ENCODE results near the gene KIAA0586. TPM values are rescaled to one million over a fixed set of nuclear protein-coding genes. Genes with fewer than 3 reads are reported as not detected.

Gene KIAA0586
- total RNA-seq, 1 donor from 2014 or later, result 21.7 TPM

- no peak for DNase-seq (ENCODE audit: low spot score)
Observed at GRCh38 chr14:58598028-58598803, 170.7 kb downstream of the KIAA0586 start.

- no peak for DNase-seq (ENCODE audit: low spot score)
Observed at GRCh38 chr14:58598804-58599525, 171.4 kb downstream of the KIAA0586 start.

GRCh38 chr14:58599707-58600106, 172.2 kb downstream of the KIAA0586 start:
- no peak for DNase-seq (ENCODE audit: low spot score)

Other genes starting within 250 kb of the KIAA0586 start
- gene ACTR10, start 227.6 kb upstream of the KIAA0586 start, total RNA-seq, result 61.5 TPM
- gene PSMA3, start 182.9 kb upstream of the KIAA0586 start, total RNA-seq, result 185 TPM
- gene ARID4A, start 129.2 kb upstream of the KIAA0586 start, total RNA-seq, result 33.9 TPM
- not detected for gene TOMM20L, start 31.8 kb upstream of the KIAA0586 start, total RNA-seq
- gene TIMM9, start 188 bp upstream of the KIAA0586 start, total RNA-seq, result 39.4 TPM
- gene DACT1, start 210.2 kb downstream of the KIAA0586 start, total RNA-seq, result 13.5 TPM

Data from ureter (tissue), 1 donor.